B cell (primary cell): ENCODE results near the gene XRCC3.

Experiments used
- EZH2 ChIP-seq: IDR thresholded peaks from 2 replicates; pipeline ENCODE4 v1.6.1; 2012; ENCODE audit warnings: borderline replicate concordance, low read depth, mild to moderate bottlenecking, moderate library complexity, low read length; ENCODE audit not compliant: insufficient read depth, poor library complexity, severe bottlenecking
- TF ChIP-seq, protein P1 (sequence below): fragments of 200-600 bp; IDR thresholded peaks from one replicate; pipeline ENCODE4 v1.8.0; 2022; ENCODE audit warnings: antibody characterized with exemption, mild to moderate bottlenecking

DNA sequence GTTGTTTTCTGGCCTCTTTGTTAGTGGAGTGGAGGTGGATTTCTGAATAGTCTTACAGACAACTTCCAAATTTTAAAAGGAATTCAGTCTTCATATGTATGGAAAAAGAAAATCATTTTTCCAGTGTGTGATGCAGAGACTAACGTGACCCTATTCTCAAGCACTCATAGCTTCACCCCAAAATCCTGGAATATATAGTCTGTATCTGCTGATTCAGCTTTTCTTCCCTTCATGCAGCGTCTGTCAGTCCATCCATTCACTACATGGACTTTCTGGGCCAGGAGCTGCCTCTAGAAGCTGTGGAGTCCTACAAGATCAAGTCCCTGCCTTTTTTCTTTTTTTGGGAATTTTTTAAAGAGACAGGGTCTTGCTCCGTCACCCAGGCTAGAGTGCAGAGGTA, 62.4 kb downstream of the XRCC3 start:
- TF ChIP-seq, protein P1, sequence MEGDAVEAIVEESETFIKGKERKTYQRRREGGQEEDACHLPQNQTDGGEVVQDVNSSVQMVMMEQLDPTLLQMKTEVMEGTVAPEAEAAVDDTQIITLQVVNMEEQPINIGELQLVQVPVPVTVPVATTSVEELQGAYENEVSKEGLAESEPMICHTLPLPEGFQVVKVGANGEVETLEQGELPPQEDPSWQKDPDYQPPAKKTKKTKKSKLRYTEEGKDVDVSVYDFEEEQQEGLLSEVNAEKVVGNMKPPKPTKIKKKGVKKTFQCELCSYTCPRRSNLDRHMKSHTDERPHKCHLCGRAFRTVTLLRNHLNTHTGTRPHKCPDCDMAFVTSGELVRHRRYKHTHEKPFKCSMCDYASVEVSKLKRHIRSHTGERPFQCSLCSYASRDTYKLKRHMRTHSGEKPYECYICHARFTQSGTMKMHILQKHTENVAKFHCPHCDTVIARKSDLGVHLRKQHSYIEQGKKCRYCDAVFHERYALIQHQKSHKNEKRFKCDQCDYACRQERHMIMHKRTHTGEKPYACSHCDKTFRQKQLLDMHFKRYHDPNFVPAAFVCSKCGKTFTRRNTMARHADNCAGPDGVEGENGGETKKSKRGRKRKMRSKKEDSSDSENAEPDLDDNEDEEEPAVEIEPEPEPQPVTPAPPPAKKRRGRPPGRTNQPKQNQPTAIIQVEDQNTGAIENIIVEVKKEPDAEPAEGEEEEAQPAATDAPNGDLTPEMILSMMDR: no peak
- TF ChIP-seq EZH2: no peak
